Transverse colon (tissue), 3 donors: ENCODE results near the gene SAPCD2.

Experiments
- EP300 ChIP-seq: sonication (generic); formaldehyde crosslinking; IDR thresholded peaks from one replicate; pipeline ENCODE4 v1.6.1; 2017; ENCODE audit warnings: antibody characterized with exemption, low read depth
- TF ChIP-seq, protein P1 (sequence below), 5 experiments: fragments of 200-600 bp in 3 of 5; fragments of 450-650 bp in 2 of 5; sonication (generic) in 3 of 5; IDR thresholded peaks; 1 replicate in 2 of 5; 2 replicates in 3 of 5; pipeline ENCODE4 v1.5.1; 2016 to 2017; ENCODE audit warnings: antibody characterized with exemption in 5 of 5, inconsistent platforms in 3 of 5, mild to moderate bottlenecking in 2 of 5, moderate library complexity in 1 of 5

DNA sequence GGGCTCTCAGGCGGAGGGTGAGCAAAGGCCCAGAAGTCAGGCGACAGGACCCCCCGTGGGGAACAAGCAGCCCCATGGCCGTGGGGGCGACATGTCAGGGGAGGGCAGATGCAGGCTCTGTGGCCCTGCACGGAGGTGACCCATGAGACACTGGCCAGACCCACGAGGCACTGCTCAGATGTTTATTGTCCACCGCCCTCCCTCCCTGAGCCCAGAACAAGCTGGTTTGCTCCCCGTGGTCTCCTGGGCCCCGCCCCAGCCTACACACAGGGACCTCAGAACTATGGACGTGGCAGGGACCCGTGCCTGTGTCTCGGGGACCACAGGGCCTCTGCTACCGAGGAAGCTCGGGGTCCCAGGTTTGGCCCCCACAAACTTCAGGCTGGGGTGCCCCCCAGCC is 40.4 kb downstream of the SAPCD2 start:
- TF ChIP-seq, protein P1, sequence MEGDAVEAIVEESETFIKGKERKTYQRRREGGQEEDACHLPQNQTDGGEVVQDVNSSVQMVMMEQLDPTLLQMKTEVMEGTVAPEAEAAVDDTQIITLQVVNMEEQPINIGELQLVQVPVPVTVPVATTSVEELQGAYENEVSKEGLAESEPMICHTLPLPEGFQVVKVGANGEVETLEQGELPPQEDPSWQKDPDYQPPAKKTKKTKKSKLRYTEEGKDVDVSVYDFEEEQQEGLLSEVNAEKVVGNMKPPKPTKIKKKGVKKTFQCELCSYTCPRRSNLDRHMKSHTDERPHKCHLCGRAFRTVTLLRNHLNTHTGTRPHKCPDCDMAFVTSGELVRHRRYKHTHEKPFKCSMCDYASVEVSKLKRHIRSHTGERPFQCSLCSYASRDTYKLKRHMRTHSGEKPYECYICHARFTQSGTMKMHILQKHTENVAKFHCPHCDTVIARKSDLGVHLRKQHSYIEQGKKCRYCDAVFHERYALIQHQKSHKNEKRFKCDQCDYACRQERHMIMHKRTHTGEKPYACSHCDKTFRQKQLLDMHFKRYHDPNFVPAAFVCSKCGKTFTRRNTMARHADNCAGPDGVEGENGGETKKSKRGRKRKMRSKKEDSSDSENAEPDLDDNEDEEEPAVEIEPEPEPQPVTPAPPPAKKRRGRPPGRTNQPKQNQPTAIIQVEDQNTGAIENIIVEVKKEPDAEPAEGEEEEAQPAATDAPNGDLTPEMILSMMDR (IDR thresholded peaks at IDR 0.05): no peak
- no peak for TF ChIP-seq EP300
